IPS DF 6.9 (cell line): ENCODE measurements around the gene GAPVD1.
"Not testable (repeated sequence)": the region's sequence is repeated elsewhere in the genome, so short reads cannot be mapped to it uniquely, and the experiment has no call there.

Source experiments
- DNase-seq: peaks from one replicate; pipeline ENCODE4 v3.0.0-alpha.2; 2013; ENCODE audit warnings: low read depth, low spot score
- H3K27ac ChIP-seq: one replicate; pipeline ENCODE4 v1.5.1; 2013; ENCODE audit warnings: low read length, control low read depth
- H3K27me3 ChIP-seq: 2 replicates; pipeline ENCODE4 v1.6.1; 2013; ENCODE audit warnings: mild to moderate bottlenecking, low read length; ENCODE audit not compliant: control insufficient read depth, insufficient read depth
- H3K36me3 ChIP-seq: 2 replicates; pipeline ENCODE4 v1.6.1; 2013; ENCODE audit warnings: low read length; ENCODE audit not compliant: control insufficient read depth, insufficient read depth
- H3K4me1 ChIP-seq: 2 replicates; pipeline ENCODE4 v1.6.1; 2013; ENCODE audit warnings: low read length; ENCODE audit not compliant: control insufficient read depth, insufficient read depth
- H3K4me3 ChIP-seq: 2 replicates; pipeline ENCODE4 v1.5.1; 2013; ENCODE audit warnings: mild to moderate bottlenecking, low read length
- H3K9me3 ChIP-seq: 2 replicates; pipeline ENCODE4 v1.6.1; 2013; ENCODE audit warnings: low read length, inconsistent platforms; ENCODE audit not compliant: control insufficient read depth, insufficient read depth
- WGBS: extraction: QIAGEN DNeasy Blood & Tissue Kit; methylation state at CpG from one replicate; pipeline ENCODE4 v1.1.7; 2013; ENCODE audit warnings: mixed read lengths, missing lambda C conversion rate; ENCODE audit not compliant: insufficient read length, insufficient coverage; 5-methylcytosine and 5-hydroxymethylcytosine counted together

GAPVD1 gene

GRCh38 chr9:125312411-125312810 is 50.8 kb downstream of the GAPVD1 start:
- H3K36me3 ChIP-seq: peaks cover 2% of the 10 kb centered on the region; the same call in 1 of the 2 replicates
- H3K27ac ChIP-seq: no peak overlapping the region

GRCh38 chr9:125316359-125316758 is 54.7 kb downstream of the GAPVD1 start:
- WGBS: no CpG with 5 or more reads among the region's 3 CpGs
- H3K4me1 ChIP-seq, H3K36me3 ChIP-seq, DNase-seq, H3K9me3 ChIP-seq, H3K27ac ChIP-seq, H3K27me3 ChIP-seq, H3K4me3 ChIP-seq: not testable (repeated sequence)

More at GRCh38 chr9:125312411-125312810, 50.8 kb downstream of the GAPVD1 start:
- no peak for DNase-seq
- H3K27me3 ChIP-seq: no peaks in the 10 kb centered on the region
- H3K4me3 ChIP-seq: no peak overlapping the region
- WGBS: no CpG with 5 or more reads among the region's 2 CpGs
- no peaks in the 10 kb centered on the region for H3K9me3 ChIP-seq
- H3K4me1 ChIP-seq: no peaks in the 10 kb centered on the region

- no CpG with 5 or more reads among the region's 3 CpGs for WGBS
- Histone ChIP-seq H3K27ac (no peak overlapping the region), H3K4me3 (no peak overlapping the region), H3K27me3 (no peaks in the 10 kb centered on the region), H3K36me3 (peaks cover 2% of the 10 kb centered on the region; the same call in 1 of the 2 replicates), H3K4me1 (no peaks in the 10 kb centered on the region), H3K9me3 (no peaks in the 10 kb centered on the region)
- DNase-seq: no peak
Observed at GRCh38 chr9:125317704-125318103, 56.1 kb downstream of the GAPVD1 start.

- Histone ChIP-seq H3K36me3 (peaks cover 2% of the 10 kb centered on the region; the same call in 1 of the 2 replicates), H3K9me3 (no peaks in the 10 kb centered on the region), H3K27ac (no peak overlapping the region), H3K27me3 (no peaks in the 10 kb centered on the region), H3K4me3 (no peak overlapping the region), H3K4me1 (no peaks in the 10 kb centered on the region)
- no peak for DNase-seq
- WGBS: no CpG with 5 or more reads among the region's 3 CpGs
Observed at GRCh38 chr9:125321496-125321895, 59.9 kb downstream of the GAPVD1 start.

- Histone ChIP-seq H3K4me3 (no peak overlapping the region), H3K27me3 (no peaks in the 10 kb centered on the region), H3K4me1 (no peaks in the 10 kb centered on the region), H3K36me3 (peaks cover 2% of the 10 kb centered on the region; the same call in 1 of the 2 replicates), H3K9me3 (no peaks in the 10 kb centered on the region), H3K27ac (no peak overlapping the region)
- no CpG with 5 or more reads among the region's 1 CpG for WGBS
- no peak for DNase-seq
Observed at GRCh38 chr9:125323615-125324014, 62.0 kb downstream of the GAPVD1 start.

GRCh38 chr9:125325826-125326225 is 64.2 kb downstream of the GAPVD1 start:
- no peak for DNase-seq
- whole genome bisulfite sequencing: no CpG with 5 or more reads among the region's 2 CpGs

GRCh38 chr9:125329978-125330377 is 68.4 kb downstream of the GAPVD1 start:
- H3K27me3 ChIP-seq: no peaks in the 10 kb centered on the region
- no peak overlapping the region for H3K27ac ChIP-seq
- H3K4me1 ChIP-seq: no peaks in the 10 kb centered on the region
- no peaks in the 10 kb centered on the region for H3K9me3 ChIP-seq
- no peak overlapping the region for H3K4me3 ChIP-seq
- no peak for DNase-seq
- H3K36me3 ChIP-seq: peaks cover 5% of the 10 kb centered on the region; the same call in 1 of the 2 replicates

More at GRCh38 chr9:125325826-125326225, 64.2 kb downstream of the GAPVD1 start:
- no peak overlapping the region for H3K27ac ChIP-seq
- H3K9me3 ChIP-seq: no peaks in the 10 kb centered on the region
- H3K36me3 ChIP-seq: peaks cover 2% of the 10 kb centered on the region; the same call in 1 of the 2 replicates
- no peaks in the 10 kb centered on the region for H3K27me3 ChIP-seq
- H3K4me1 ChIP-seq: no peaks in the 10 kb centered on the region
- H3K4me3 ChIP-seq: no peak overlapping the region

- WGBS: 100% methylated on average over 1 of the region's 2 CpGs
- no peak for DNase-seq
- no peak overlapping the region for H3K27ac ChIP-seq
- H3K9me3 ChIP-seq: no peaks in the 10 kb centered on the region
- peaks cover 5% of the 10 kb centered on the region; the same call in 1 of the 2 replicates for H3K36me3 ChIP-seq
- no peaks in the 10 kb centered on the region for H3K27me3 ChIP-seq
- no peak overlapping the region for H3K4me3 ChIP-seq
- no peaks in the 10 kb centered on the region for H3K4me1 ChIP-seq
Observed at GRCh38 chr9:125330587-125330986, 69.0 kb downstream of the GAPVD1 start.

- no peak overlapping the region for H3K4me3 ChIP-seq
- no peak for DNase-seq
- no peaks in the 10 kb centered on the region for H3K4me1 ChIP-seq
- H3K36me3 ChIP-seq: peaks cover 6% of the 10 kb centered on the region; the same call in 1 of the 2 replicates
- H3K27ac ChIP-seq: no peak overlapping the region
- no CpG with 5 or more reads among the region's 3 CpGs for WGBS
- H3K27me3 ChIP-seq: no peaks in the 10 kb centered on the region
- no peaks in the 10 kb centered on the region for H3K9me3 ChIP-seq
Observed at GRCh38 chr9:125332527-125332926, 70.9 kb downstream of the GAPVD1 start.

GRCh38 chr9:125337236-125337635 is 75.6 kb downstream of the GAPVD1 start:
- Histone ChIP-seq H3K27ac (no peak overlapping the region), H3K9me3 (no peaks in the 10 kb centered on the region), H3K4me3 (no peak overlapping the region), H3K4me1 (no peaks in the 10 kb centered on the region), H3K36me3 (peaks cover 6% of the 10 kb centered on the region; the same call in 1 of the 2 replicates), H3K27me3 (no peaks in the 10 kb centered on the region)
- no CpG with 5 or more reads among the region's 8 CpGs for WGBS
- DNase-seq: no peak

- no CpG with 5 or more reads among the region's 3 CpGs for WGBS
- no peaks in the 10 kb centered on the region for H3K27me3 ChIP-seq
- no peak overlapping the region for H3K27ac ChIP-seq
- H3K4me3 ChIP-seq: no peak overlapping the region
- H3K4me1 ChIP-seq: no peaks in the 10 kb centered on the region
- H3K36me3 ChIP-seq: 0 out of 2 replicates have a peak, but pooled peaks cover 2% of the 10 kb centered on the region
- H3K9me3 ChIP-seq: no peaks in the 10 kb centered on the region
- no peak for DNase-seq
Observed at GRCh38 chr9:125338929-125339328, 77.3 kb downstream of the GAPVD1 start.
